OCI-LY7 (cell line): ENCODE data around the gene EPS15. TPM values are rescaled to one million over a fixed set of nuclear protein-coding genes. Genes with fewer than 3 reads are reported as not detected.

Experiments used
- BruUV-seq: library from RNA; stranded (reverse); fragments of 400-500 nt; replicated peaks from 2 replicates; lab custom pipeline; 2021; lab: Mats Ljungman, UMichigan
- CTCF ChIA-PET: fragments of 300-600 bp; sonication (Branson Sonifier 250); formaldehyde crosslinking; loops from one replicate; lab custom pipeline; 2022; ENCODE audit warnings: antibody characterized with exemption; ENCODE audit not compliant: unreplicated experiment; lab: Charles Lee
- POLR2A ChIA-PET: fragments of 300-600 bp; sonication (Branson Sonifier 250); formaldehyde crosslinking; loops from one replicate; lab custom pipeline; 2022; ENCODE audit warnings: antibody characterized with exemption; lab: Charles Lee
- DNase-seq: peaks from one replicate; pipeline ENCODE4 v3.0.0-alpha.2; 2015; ENCODE audit warnings: low spot score
- H2AFZ ChIP-seq: fragments of 200-600 bp; sonication (generic), shearing (Covaris generic); 2 replicates; pipeline ENCODE4 v1.6.1; 2014; ENCODE audit warnings: mild to moderate bottlenecking, antibody characterized with exemption, low read length, moderate library complexity
- H3K27ac ChIP-seq: fragments of 200-600 bp; sonication (generic); 2 replicates; pipeline ENCODE4 v1.5.1; 2014; ENCODE audit warnings: mixed run types, low read depth, mild to moderate bottlenecking, moderate library complexity, low read length, inconsistent platforms; ENCODE audit not compliant: poor library complexity, severe bottlenecking
- H3K36me3 ChIP-seq: fragments of 200-600 bp; sonication (generic); 2 replicates; pipeline ENCODE4 v1.6.1; 2014; ENCODE audit warnings: mild to moderate bottlenecking, antibody characterized with exemption, low read length, moderate library complexity, mixed read lengths; ENCODE audit not compliant: insufficient read depth
- H3K4me1 ChIP-seq: fragments of 200-600 bp; sonication (generic); 2 replicates; pipeline ENCODE4 v1.5.1; 2014; ENCODE audit warnings: mild to moderate bottlenecking, low read length; ENCODE audit not compliant: insufficient read depth, poor library complexity, severe bottlenecking
- H3K4me2 ChIP-seq: fragments of 200-600 bp; sonication (generic); 2 replicates; pipeline ENCODE4 v1.6.1; 2014; ENCODE audit warnings: mild to moderate bottlenecking, low read length
- H3K4me3 ChIP-seq: fragments of 200-600 bp; sonication (generic); 2 replicates; pipeline ENCODE4 v1.5.1; 2014; ENCODE audit warnings: mild to moderate bottlenecking, low read depth, low read length; ENCODE audit not compliant: poor library complexity, severe bottlenecking
- H3K79me2 ChIP-seq: fragments of 200-600 bp; sonication (generic); 2 replicates; pipeline ENCODE4 v1.6.1; 2016; ENCODE audit warnings: low read depth, mild to moderate bottlenecking, low read length, moderate library complexity, mixed read lengths; ENCODE audit not compliant: insufficient read depth
- H3K9me2 ChIP-seq: fragments of 200-600 bp; sonication (generic); 2 replicates; pipeline ENCODE4 v1.6.1; 2016; ENCODE audit warnings: mild to moderate bottlenecking, low read length, mixed read lengths; ENCODE audit not compliant: insufficient read depth
- H3K9me3 ChIP-seq: fragments of 200-600 bp; sonication (generic); 2 replicates; pipeline ENCODE4 v1.6.1; 2014; ENCODE audit warnings: mild to moderate bottlenecking, mixed run types, low read length, mixed read lengths
- H4K20me1 ChIP-seq: fragments of 200-600 bp; sonication (generic); 2 replicates; pipeline ENCODE4 v1.6.1; 2014; ENCODE audit warnings: mild to moderate bottlenecking, antibody characterized with exemption, low read length, moderate library complexity, mixed read lengths; ENCODE audit not compliant: insufficient read depth
- CTCF ChIP-seq: fragments of 200-600 bp; sonication (generic); conservative IDR thresholded peaks from 2 replicates; pipeline ENCODE4 v1.5.1; 2014; ENCODE audit warnings: mild to moderate bottlenecking, antibody characterized with exemption, low read length, moderate library complexity, mixed read lengths
- EZH2phosphoT487 ChIP-seq: fragments of 200-600 bp; sonication (generic); IDR thresholded peaks from 2 replicates; pipeline ENCODE4 v1.6.1; 2018; ENCODE audit warnings: low read depth, borderline replicate concordance, mild to moderate bottlenecking, mixed run types, antibody characterized with exemption, low read length, moderate library complexity, mixed read lengths
- intact Hi-C: fragments of 100-400 bp; cut with micrococcal nuclease; formaldehyde crosslinking; loops from one replicate; pipeline ENCODE4 v1.10.0; 2022; ENCODE audit not compliant: unreplicated experiment
- total RNA-seq, 2 experiments: library from RNA; depleted of rRNA in 1 of 2; stranded (reverse); fragments of >200 nt in 1 of 2; shearing (Covaris generic) in 1 of 2; gene quantifications; 2 replicates each; pipeline ENCODE4 v1.2.3, GENCODE V29; 2014 to 2022

Gene EPS15
- total RNA-seq, 2 experiments from 2014 or later, result 23.8 to 73.2 TPM

- no peak for TF ChIP-seq CTCF
- TF ChIP-seq EZH2phosphoT487, result no peak
- Histone ChIP-seq H3K79me2 (no peaks in the 10 kb centered on the region), H3K27ac (no peak overlapping the region), H2AFZ (no peak overlapping the region), H4K20me1 (no peaks in the 10 kb centered on the region), H3K4me2 (no peak overlapping the region), H3K4me3 (no peak overlapping the region), H3K9me3 (no peaks in the 10 kb centered on the region), H3K9me2 (no peaks in the 10 kb centered on the region), H3K36me3 (no peaks in the 10 kb centered on the region), H3K4me1 (peaks cover 5% of the 10 kb centered on the region)
- CTCF ChIA-PET, result no interaction called here
- BruUV-seq, result no TSS peak
- intact Hi-C loops, result no loop called here
- no peak for DNase-seq
- POLR2A ChIA-PET, result interaction anchor here (0.6 to 0.7 kb wide), 2 partner anchors 40 to 432 kb away, joined by 4 to 5 read pairs; no protein-coding TSS in a partner anchor
Observed at GRCh38 chr1:51552929-51553807, 34.1 kb upstream of the EPS15 start.

- peaks cover 5% of the 10 kb centered on the region for H3K4me1 ChIP-seq
- BruUV-seq, result no TSS peak
Observed at GRCh38 chr1:51551848-51552296, 32.8 kb upstream of the EPS15 start.

More at GRCh38 chr1:51551848-51552296, 32.8 kb upstream of the EPS15 start:
- ChIA-PET CTCF (no interaction called here), POLR2A (interaction anchor here (0.6 kb wide), 1 partner anchor 41 kb away, joined by 4 read pairs; no protein-coding TSS in a partner anchor)
- H3K36me3 ChIP-seq, result no peaks in the 10 kb centered on the region
- intact Hi-C loops, result no loop called here
- no peaks in the 10 kb centered on the region for H4K20me1 ChIP-seq
- TF ChIP-seq CTCF (no peak), EZH2phosphoT487 (no peak)
- no peak for DNase-seq
- H3K9me2 ChIP-seq, result no peaks in the 10 kb centered on the region
- no peak overlapping the region for H2AFZ ChIP-seq
- H3K4me3 ChIP-seq, result no peak overlapping the region
- no peaks in the 10 kb centered on the region for H3K9me3 ChIP-seq
- no peak overlapping the region for H3K4me2 ChIP-seq
- no peak overlapping the region for H3K27ac ChIP-seq
- no peaks in the 10 kb centered on the region for H3K79me2 ChIP-seq
